CD1c-positive myeloid dendritic cell (primary cell): Measurements from ENCODE around the gene WWC2.

Experiments used
- DNase-seq: peaks from one replicate; pipeline ENCODE4 v3.0.0-alpha.2; 2016; ENCODE audit errors: extremely low spot score

Gene WWC2

DNA sequence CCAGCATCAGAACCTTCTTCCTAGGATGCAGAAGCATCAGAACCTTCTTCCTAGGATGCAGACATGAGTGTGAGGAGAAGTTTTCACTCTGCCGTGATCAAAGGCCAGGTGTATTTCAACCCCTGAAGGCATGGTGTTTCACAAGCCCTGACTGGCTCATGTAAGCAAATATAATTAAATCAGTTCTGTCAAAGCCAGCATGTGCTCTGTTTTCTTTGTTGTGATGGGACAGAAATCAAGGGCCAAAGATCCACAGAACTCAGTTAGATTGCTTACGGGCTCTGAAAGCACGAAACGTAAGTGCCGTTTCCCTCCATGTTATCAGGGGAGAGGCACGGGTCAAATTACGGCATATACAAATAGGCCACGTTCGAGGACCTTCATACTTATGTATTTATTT, 255.2 kb downstream of the WWC2 start:
- no peak for DNase-seq

DNA sequence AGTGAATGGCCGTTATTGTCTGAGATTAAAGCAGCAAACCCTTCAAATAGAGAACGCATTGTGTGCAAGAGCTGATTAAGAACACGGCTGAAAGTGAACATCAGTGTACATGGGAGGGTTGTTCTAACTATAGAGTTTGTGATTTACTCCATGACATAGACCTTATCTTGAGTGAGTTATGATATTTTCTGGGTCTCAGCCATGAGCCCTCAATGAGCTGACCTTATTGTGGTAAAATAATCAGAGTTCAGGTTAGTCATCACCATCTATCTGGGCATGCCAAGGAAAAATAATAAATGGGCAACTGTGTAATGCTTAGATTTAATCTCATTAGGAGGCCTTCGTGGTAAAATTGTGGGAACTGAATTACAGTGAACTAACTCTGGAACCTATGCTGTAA, 256.3 kb downstream of the WWC2 start:
- DNase-seq: no peak

GRCh38 chr4:183356173-183356830, 257.2 kb downstream of the WWC2 start:
- no peak for DNase-seq

DNA sequence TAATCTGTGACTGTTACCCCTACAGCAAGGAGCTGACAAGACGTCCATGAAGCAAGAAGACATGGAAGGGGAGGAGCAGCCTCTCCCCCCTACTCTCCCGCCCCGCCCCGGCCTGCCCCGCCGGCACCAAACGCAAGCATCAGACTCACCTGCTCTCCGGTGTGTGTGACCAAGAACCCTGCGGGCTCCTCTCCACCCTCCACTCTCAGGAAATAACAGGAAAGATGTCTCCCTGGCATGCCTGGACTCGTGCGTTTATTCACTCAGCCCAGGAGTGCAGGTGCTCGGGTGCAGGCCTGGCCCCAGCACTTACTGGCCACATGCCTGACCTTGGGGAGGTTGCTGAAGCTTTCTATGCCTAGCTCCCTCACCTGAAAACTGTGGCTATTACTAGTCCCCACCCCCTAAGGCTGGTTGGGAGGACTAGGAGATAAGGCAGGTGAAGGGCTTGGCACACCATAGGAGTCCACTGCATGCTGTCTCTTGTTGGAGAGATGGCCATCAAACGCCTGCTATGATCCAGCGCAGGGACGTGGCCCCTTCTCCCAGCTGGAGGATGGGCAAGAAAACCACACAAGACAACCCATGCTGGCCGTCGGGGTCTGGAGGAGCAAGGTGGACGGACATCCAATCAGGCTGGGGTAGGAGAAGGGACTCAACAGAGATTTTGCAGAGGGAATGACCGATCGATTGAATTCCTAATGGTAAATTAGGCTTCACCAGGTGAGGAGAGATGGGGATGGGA, 258.0 kb downstream of the WWC2 start:
- DNase-seq: no peak

DNA sequence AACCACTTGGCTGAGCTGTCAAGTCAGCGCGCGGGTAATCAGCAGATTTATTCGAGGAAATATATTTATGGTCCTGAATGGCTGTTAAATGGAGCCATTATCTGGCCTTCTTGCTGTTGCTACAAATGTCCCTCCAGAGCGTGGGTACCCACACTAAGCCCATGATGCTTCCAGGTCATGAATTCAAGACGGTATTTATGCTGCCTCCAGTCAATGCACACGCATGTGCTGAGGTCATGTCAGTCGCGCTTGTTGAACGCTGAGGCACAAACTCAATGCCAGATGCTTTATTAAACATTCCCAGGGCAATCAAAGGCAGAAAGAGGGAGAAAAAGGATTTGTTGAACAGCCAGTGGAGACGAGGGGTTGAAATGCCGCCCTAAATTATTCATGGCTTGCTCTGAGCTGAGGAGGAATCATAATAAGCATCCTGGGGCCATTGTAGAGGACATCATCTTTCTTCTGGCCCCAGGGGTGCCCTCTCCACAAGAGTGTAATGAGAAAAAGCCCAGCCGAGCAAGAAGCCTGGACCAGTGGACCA, 259.2 kb downstream of the WWC2 start:
- no peak for DNase-seq

DNA sequence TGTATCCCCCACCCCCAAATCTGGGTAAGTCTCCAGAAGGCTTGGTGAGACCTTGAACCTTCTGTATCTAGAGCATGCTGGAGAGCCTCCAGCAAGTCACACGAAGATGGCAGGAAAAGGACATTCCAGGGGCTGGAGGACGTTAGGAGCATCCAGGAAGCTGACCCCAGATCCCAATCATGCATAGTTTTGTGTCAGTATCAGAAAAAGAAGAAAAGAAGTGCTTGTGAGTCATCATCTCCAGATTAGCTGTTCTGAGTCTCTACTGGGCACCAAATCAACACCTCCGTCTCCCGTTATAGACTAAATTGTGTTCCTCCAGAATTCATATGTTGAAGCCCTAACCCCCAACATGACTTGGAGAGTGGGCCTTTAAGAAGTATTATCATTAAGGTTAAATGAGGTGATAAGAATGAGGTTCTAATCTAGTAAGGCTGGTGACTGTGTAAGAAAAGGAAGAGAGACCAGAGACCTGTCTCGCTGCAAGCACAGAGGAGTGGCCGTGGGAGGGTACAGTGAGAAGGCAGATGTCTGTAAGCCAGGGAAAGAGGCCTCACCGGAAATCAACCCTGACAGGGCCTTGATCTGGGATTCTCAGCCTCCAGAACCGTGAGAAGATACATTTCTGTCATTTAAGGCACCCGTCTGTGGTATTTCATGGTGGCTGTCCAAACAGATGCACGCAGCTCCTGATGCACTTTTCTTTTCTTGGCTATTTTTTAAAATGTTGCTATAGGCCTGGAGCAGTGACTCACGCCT, 261.3 kb downstream of the WWC2 start:
- DNase-seq: no peak

DNA sequence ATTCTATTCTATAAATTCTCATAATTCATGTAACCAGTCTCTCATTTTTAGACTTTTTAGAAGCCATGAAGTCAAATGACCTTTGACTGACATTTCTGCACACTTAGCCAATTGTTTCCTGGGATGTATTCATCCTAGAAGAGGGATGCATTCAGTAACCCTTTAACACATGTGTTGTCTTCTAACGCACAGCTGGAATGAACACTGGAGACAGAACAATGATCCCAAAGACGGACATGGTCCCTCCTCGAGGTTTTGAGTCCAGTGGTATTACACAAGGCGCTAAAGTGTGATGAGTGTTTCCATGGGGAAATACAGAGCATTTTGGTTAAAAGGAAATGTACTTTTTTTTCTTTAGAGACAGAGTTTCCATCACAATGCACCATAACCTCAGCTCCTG, 263.0 kb downstream of the WWC2 start:
- no peak for DNase-seq

- peak; percentile 48 for DNase-seq
Observed at GRCh38 chr4:183362916-183363542, 264.0 kb downstream of the WWC2 start.

- no peak for DNase-seq
Observed at GRCh38 chr4:183364025-183364424, 265.0 kb downstream of the WWC2 start.

DNA sequence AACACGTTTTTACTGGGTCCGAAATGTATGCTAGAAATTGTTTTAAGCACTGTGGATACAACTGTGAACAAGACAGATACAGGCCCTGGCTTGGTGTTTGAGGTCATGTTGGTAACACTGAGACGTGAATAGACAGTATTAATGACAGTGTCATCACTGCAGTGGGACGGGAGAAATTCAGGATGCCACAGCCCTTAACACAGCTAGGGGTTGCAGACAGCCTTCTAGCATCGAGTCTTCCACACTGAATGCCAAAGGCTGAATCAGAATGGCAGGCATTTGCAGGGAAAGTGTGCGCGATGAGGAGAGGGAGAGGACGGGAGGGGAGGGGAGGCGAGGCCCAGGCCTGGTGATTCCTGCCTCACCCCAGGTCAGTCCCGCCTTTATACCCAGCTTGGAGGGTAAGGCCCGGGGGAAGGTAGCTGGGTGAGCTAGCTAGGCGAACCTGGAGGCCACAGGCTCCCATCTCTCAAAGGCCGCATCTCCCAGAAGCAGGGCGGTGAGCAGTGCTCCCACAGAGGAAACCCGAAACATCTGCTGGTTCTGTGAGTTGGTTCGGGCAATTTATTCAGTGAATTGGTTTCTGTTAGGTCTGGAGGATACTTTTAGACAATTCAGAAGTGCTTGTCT, 267.3 kb downstream of the WWC2 start:
- no peak for DNase-seq

- DNase-seq: no peak
Observed at GRCh38 chr4:183369073-183369472, 270.0 kb downstream of the WWC2 start.
